ENCODE results near the gene DRAM2.

DNA sequence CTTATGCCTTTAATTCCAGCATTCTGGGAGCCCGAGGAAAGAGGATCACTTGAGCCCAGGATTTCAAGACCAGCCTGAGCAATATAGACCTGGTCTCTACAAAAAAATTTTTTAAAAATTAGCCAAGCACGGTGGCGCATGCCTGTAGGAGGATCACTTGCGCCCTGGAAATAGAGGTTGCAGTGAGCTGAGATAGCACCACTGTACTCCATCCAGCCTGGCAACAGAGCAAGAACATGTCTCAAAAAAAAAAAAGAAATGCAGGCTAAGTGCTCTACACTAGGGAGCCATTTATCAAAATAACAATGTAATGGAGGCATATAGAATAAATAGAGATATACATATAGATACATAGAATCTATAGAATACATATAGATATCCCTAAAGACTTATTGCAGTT lies 23.5 kb upstream of the DRAM2 start:
- no peak for TF ChIP-seq CTCF (IDR thresholded peaks at IDR 0.05)
- TF ChIP-seq POLR2A (IDR thresholded peaks at IDR 0.05) = no peak
- TF ChIP-seq EP300 (IDR thresholded peaks at IDR 0.05) = no peak
- TF ChIP-seq POLR2AphosphoS5 (IDR thresholded peaks at IDR 0.05) = no peak
